ENCODE results near the gene TEX29. TPM values are rescaled to one million over a fixed set of nuclear protein-coding genes. Genes with fewer than 3 reads are reported as not detected.

The TEX29 gene
- total RNA-seq, 4 donors from 2014 or later = not detected

DNA sequence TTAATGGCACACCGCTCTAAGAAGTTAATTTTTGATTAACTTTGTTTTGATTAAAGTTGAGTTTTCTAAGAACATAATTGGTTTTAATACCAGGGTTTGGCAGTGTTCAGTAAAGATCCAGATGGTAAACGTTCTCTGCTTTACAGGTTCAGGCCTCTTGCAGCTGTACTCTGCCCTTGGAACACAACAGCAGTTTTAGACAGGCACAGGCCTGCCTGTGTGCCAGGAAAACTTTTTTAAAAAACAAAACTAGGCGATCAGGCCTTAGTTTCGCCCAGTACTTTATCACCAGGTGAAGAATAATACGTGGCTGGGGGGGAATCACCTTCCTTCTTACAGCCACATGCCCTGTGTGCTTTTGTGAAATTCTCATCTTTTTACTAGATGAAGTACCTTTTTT is 38.0 kb upstream of the TEX29 start:
- TF ChIP-seq, protein P1, sequence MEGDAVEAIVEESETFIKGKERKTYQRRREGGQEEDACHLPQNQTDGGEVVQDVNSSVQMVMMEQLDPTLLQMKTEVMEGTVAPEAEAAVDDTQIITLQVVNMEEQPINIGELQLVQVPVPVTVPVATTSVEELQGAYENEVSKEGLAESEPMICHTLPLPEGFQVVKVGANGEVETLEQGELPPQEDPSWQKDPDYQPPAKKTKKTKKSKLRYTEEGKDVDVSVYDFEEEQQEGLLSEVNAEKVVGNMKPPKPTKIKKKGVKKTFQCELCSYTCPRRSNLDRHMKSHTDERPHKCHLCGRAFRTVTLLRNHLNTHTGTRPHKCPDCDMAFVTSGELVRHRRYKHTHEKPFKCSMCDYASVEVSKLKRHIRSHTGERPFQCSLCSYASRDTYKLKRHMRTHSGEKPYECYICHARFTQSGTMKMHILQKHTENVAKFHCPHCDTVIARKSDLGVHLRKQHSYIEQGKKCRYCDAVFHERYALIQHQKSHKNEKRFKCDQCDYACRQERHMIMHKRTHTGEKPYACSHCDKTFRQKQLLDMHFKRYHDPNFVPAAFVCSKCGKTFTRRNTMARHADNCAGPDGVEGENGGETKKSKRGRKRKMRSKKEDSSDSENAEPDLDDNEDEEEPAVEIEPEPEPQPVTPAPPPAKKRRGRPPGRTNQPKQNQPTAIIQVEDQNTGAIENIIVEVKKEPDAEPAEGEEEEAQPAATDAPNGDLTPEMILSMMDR (IDR thresholded peaks at IDR 0.05) = no peak
- TF ChIP-seq POLR2A (IDR thresholded peaks at IDR 0.05) = no peak
- intact Hi-C loops (cut with DNase I; ENCODE audit: low total_unique reads) = no loop called here
- WGBS, 2 donors = 39 to 54% methylated on average over 5 of the region's 5 CpGs
- no peak overlapping the region for H3K4me3 ChIP-seq (ENCODE audit: low read depth, poor library complexity, severe bottlenecking)
- no peak for DNase-seq (ENCODE audit: low spot score in 2 of 2)

DNA sequence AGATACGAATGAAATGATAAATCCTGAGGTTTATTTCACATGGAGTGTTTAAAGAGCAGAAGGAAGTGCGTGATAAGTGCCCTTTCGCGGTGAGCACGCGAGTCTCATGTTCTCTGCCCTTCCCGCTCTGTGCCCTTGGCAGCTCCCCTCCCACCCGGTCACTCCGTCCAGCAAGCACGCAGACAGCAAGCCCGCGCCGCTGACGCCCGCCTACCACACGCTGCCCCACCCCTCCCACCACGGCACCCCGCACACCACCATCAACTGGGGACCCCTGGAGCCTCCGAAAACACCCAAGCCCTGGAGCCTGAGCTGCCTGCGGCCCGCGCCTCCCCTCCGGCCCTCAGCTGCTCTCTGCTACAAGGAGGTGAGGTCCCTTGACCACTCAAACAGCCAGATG is 37.4 kb upstream of the TEX29 start:
- 91 to 94% methylated on average over 23 of the region's 23 CpGs for WGBS, 2 donors
- TF ChIP-seq, protein P1 (IDR thresholded peaks at IDR 0.05) = no peak
- no peak for TF ChIP-seq POLR2A (IDR thresholded peaks at IDR 0.05)
- DNase-seq (ENCODE audit: low spot score in 2 of 2) = no peak
- intact Hi-C loops (cut with DNase I; ENCODE audit: low total_unique reads) = no loop called here
- no peak overlapping the region for H3K4me3 ChIP-seq (ENCODE audit: low read depth, poor library complexity, severe bottlenecking)

DNA sequence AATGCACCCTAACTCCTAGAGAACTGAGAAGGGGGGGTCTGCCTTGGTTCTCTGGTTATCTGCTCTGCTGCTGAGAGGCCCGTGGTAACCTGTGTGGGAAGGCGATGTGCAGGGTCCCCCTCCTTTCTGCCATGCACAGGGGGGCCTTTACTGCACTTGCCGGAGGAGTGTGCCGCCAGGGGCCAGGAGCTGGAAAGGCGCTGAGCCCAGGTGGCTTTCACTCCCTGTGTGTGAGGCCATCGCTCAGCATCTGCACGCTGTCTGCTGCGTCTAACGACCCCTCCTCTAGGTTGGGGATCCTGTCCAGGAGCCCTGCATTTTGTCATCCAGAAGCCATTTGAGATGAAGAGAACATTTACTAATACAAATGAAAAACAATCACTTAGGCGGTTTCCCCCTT is 37.0 kb upstream of the TEX29 start:
- H3K4me3 ChIP-seq (ENCODE audit: low read depth, poor library complexity, severe bottlenecking) = no peak overlapping the region
- no peak for DNase-seq (ENCODE audit: low spot score in 2 of 2)
- intact Hi-C loops (cut with DNase I; ENCODE audit: low total_unique reads) = no loop called here
- 94 to 95% methylated on average over 10 of the region's 10 CpGs for WGBS, 2 donors
- no peak for TF ChIP-seq POLR2A (IDR thresholded peaks at IDR 0.05)
- TF ChIP-seq, protein P1 (IDR thresholded peaks at IDR 0.05) = no peak

GRCh38 chr13:111283991-111284390 is 36.5 kb upstream of the TEX29 start:
- intact Hi-C loops (cut with DNase I; ENCODE audit: low total_unique reads) = no loop called here
- 83 to 85% methylated on average over 9 of the region's 9 CpGs for WGBS, 2 donors
- TF ChIP-seq, protein P1 (IDR thresholded peaks at IDR 0.05) = no peak
- no peak for TF ChIP-seq POLR2A (IDR thresholded peaks at IDR 0.05)
- no peak overlapping the region for H3K4me3 ChIP-seq (ENCODE audit: low read depth, poor library complexity, severe bottlenecking)
- no peak for DNase-seq (ENCODE audit: low spot score in 2 of 2)

GRCh38 chr13:111284565-111284964 is 35.9 kb upstream of the TEX29 start:
- intact Hi-C loops (cut with DNase I; ENCODE audit: low total_unique reads) = no loop called here
- H3K4me3 ChIP-seq (ENCODE audit: low read depth, poor library complexity, severe bottlenecking) = no peak overlapping the region
- WGBS, 2 donors = 86 to 88% methylated on average over 14 of the region's 14 CpGs
- no peak for TF ChIP-seq POLR2A (IDR thresholded peaks at IDR 0.05)
- TF ChIP-seq, protein P1 (IDR thresholded peaks at IDR 0.05) = no peak
- DNase-seq (ENCODE audit: low spot score in 2 of 2) = no peak

- no peak for DNase-seq (ENCODE audit: low spot score in 2 of 2)
- 87 to 89% methylated on average over 15 of the region's 15 CpGs for WGBS, 2 donors
- TF ChIP-seq POLR2A (IDR thresholded peaks at IDR 0.05) = no peak
- TF ChIP-seq, protein P1 (IDR thresholded peaks at IDR 0.05) = no peak
- H3K4me3 ChIP-seq (ENCODE audit: low read depth, poor library complexity, severe bottlenecking) = no peak overlapping the region
- intact Hi-C loops (cut with DNase I; ENCODE audit: low total_unique reads) = no loop called here
These were observed 34.3 kb upstream of the TEX29 start for GRCh38 chr13:111286162-111286561.
